Colonic mucosa (tissue), 4 donors: Measurements from ENCODE around the gene ASNSD1. TPM values are rescaled to one million over a fixed set of nuclear protein-coding genes. Genes with fewer than 3 reads are reported as not detected.

Experiments used
- DNase-seq: peaks from one replicate; pipeline ENCODE4 v3.0.0-alpha.2; 2020
- H3K27ac ChIP-seq: fragments of 200-600 bp; one replicate; pipeline ENCODE4 v1.8.0; 2021
- H3K27me3 ChIP-seq: fragments of 200-600 bp; one replicate; pipeline ENCODE4 v1.8.0; 2021
- H3K36me3 ChIP-seq: fragments of 200-600 bp; one replicate; pipeline ENCODE4 v1.8.0; 2021
- H3K4me1 ChIP-seq: fragments of 200-600 bp; one replicate; pipeline ENCODE4 v1.8.0; 2021; ENCODE audit warnings: mild to moderate bottlenecking
- H3K4me3 ChIP-seq: fragments of 200-600 bp; one replicate; pipeline ENCODE4 v1.8.0; 2021
- H3K9ac ChIP-seq, 2 donors: one replicate each; pipeline ENCODE4 v1.7.0; 2013; ENCODE audit warnings: control low read depth in 2 of 2, low read depth in 2 of 2, low read length in 2 of 2
- H3K9me3 ChIP-seq: fragments of 200-600 bp; one replicate; pipeline ENCODE4 v1.8.0; 2021
- intact Hi-C: fragments of 100-400 bp; cut with DNase I; formaldehyde crosslinking; loops from one replicate; pipeline ENCODE4 v1.14.1; 2022
- total RNA-seq, 2 donors: library from RNA; stranded (reverse); fragmentation: NEBNext Ultra II Directional in 1 of 2; extraction: Animal tissue kit (Norgen Biotek cat#: 25700) in 1 of 2; gene quantifications; one replicate each; pipeline ENCODE4 v1.2.1, GENCODE V29; 2021
- TF ChIP-seq, protein P1 (sequence below): fragments of 200-600 bp; IDR thresholded peaks from one replicate; pipeline ENCODE4 v1.8.0; 2022; ENCODE audit warnings: antibody characterized with exemption, mild to moderate bottlenecking
- donor health status: healthy.
- donor health status: DM: no; HTN: no; CAD: no.
- donor health status: DM: no; HTN: no; CAD: no.

The ASNSD1 gene
- total RNA-seq, 2 donors from 2014 or later: 24.4 to 28.1 TPM

GRCh38 chr2:189673661-189674373, 12.6 kb downstream of the ASNSD1 start:
- TF ChIP-seq, protein P1, sequence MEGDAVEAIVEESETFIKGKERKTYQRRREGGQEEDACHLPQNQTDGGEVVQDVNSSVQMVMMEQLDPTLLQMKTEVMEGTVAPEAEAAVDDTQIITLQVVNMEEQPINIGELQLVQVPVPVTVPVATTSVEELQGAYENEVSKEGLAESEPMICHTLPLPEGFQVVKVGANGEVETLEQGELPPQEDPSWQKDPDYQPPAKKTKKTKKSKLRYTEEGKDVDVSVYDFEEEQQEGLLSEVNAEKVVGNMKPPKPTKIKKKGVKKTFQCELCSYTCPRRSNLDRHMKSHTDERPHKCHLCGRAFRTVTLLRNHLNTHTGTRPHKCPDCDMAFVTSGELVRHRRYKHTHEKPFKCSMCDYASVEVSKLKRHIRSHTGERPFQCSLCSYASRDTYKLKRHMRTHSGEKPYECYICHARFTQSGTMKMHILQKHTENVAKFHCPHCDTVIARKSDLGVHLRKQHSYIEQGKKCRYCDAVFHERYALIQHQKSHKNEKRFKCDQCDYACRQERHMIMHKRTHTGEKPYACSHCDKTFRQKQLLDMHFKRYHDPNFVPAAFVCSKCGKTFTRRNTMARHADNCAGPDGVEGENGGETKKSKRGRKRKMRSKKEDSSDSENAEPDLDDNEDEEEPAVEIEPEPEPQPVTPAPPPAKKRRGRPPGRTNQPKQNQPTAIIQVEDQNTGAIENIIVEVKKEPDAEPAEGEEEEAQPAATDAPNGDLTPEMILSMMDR: no peak
- intact Hi-C loops: no loop called here
- peak overlapping the region; percentile 94 to 98 for H3K9ac ChIP-seq
- H3K27me3 ChIP-seq: no peaks in the 10 kb centered on the region
- no peaks in the 10 kb centered on the region for H3K4me1 ChIP-seq
- peaks cover 10% of the 10 kb centered on the region for H3K36me3 ChIP-seq
- DNase-seq: no peak
- H3K4me3 ChIP-seq: peak overlapping the region; percentile 47
- H3K27ac ChIP-seq: peak overlapping the region; percentile 93
- no peaks in the 10 kb centered on the region for H3K9me3 ChIP-seq

GRCh38 chr2:189674374-189675112, 13.3 kb downstream of the ASNSD1 start, which contains the start of gene ANKAR:
Gene ANKAR, plus strand, starts transcription at chr2:189674670. Its CDS starts 1,821 bp downstream, at chr2:189676491.
- TF ChIP-seq, protein P1: peak; percentile 82
- intact Hi-C loops: no loop called here
- peak; percentile 88 for DNase-seq
- Histone ChIP-seq H3K27ac (peak within 1 kb of the TSS; percentile 93), H3K9me3 (no peaks in the 10 kb centered on the region), H3K4me3 (peak within 1 kb of the TSS; percentile 47), H3K4me1 (no peaks in the 10 kb centered on the region), H3K9ac (peak within 1 kb of the TSS; percentile 94 to 98), H3K36me3 (peaks cover 3% of the 10 kb centered on the region), H3K27me3 (no peaks in the 10 kb centered on the region)

DNA sequence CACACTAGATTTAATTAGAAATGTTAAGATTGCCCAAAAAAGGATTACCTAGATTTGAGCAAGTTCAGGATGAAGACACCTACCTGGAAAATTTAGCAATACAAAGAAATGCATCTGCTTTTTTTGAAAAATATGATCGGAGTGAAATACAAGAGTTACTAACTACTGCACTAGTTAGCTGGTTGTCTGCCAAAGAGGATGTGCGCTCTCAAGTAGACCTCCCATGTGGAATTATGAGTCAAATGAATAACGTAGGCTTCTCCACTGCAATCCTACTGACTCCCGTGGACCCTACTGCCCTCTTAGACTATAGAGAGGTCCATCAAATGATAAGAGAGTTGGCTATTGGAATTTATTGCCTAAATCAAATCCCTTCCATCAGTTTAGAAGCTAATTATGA, 15.2 kb downstream of the ASNSD1 start:
- no peaks in the 10 kb centered on the region for H3K36me3 ChIP-seq
- TF ChIP-seq, protein P1: no peak
- intact Hi-C loops: no loop called here
- H3K4me1 ChIP-seq: no peaks in the 10 kb centered on the region
- no peak overlapping the region for H3K27ac ChIP-seq
- no peaks in the 10 kb centered on the region for H3K27me3 ChIP-seq
- H3K4me3 ChIP-seq: no peak overlapping the region
- H3K9me3 ChIP-seq: no peaks in the 10 kb centered on the region
- no peak overlapping the region for H3K9ac ChIP-seq
- DNase-seq: no peak

GRCh38 chr2:189679226-189679625, 18.0 kb downstream of the ASNSD1 start:
- Histone ChIP-seq H3K9ac (no peak overlapping the region), H3K27me3 (no peaks in the 10 kb centered on the region), H3K36me3 (no peaks in the 10 kb centered on the region), H3K27ac (no peak overlapping the region), H3K4me1 (no peaks in the 10 kb centered on the region), H3K4me3 (no peak overlapping the region), H3K9me3 (no peaks in the 10 kb centered on the region)
- TF ChIP-seq, protein P1: no peak
- intact Hi-C loops: no loop called here
- DNase-seq: no peak

- Histone ChIP-seq H3K27me3 (no peaks in the 10 kb centered on the region), H3K9ac (no peak overlapping the region), H3K36me3 (no peaks in the 10 kb centered on the region), H3K4me3 (no peak overlapping the region), H3K4me1 (no peaks in the 10 kb centered on the region), H3K27ac (no peak overlapping the region), H3K9me3 (no peaks in the 10 kb centered on the region)
- DNase-seq: no peak
- TF ChIP-seq, protein P1: no peak
- intact Hi-C loops: no loop called here
Observed at GRCh38 chr2:189681203-189681602, 19.9 kb downstream of the ASNSD1 start.
